ENCODE results near the gene CYP4A11. TPM values are rescaled to one million over a fixed set of nuclear protein-coding genes. Genes with fewer than 3 reads are reported as not detected.
"Not testable (repeated sequence)": the region's sequence is repeated elsewhere in the genome, so short reads cannot be mapped to it uniquely, and the experiment has no call there.

CYP4A11 gene, protein sequence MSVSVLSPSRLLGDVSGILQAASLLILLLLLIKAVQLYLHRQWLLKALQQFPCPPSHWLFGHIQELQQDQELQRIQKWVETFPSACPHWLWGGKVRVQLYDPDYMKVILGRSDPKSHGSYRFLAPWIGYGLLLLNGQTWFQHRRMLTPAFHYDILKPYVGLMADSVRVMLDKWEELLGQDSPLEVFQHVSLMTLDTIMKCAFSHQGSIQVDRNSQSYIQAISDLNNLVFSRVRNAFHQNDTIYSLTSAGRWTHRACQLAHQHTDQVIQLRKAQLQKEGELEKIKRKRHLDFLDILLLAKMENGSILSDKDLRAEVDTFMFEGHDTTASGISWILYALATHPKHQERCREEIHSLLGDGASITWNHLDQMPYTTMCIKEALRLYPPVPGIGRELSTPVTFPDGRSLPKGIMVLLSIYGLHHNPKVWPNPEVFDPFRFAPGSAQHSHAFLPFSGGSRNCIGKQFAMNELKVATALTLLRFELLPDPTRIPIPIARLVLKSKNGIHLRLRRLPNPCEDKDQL
- polyA plus RNA-seq (2012; ENCODE audit: insufficient read depth, insufficient read length): not detected

- no peak for DNase-seq (ENCODE audit: low read depth, low spot score)
- no peak within 1 kb of the TSS for H3K4me3 ChIP-seq (ENCODE audit: low read length)
Measured at GRCh38 chr1:46941135-46941694, at the start of gene CYP4A11. Gene CYP4A11 (minus strand): TSS chr1:46941476. CDS start chr1:46941433, 43 bp downstream.

GRCh38 chr1:46990541-46990940 is 49.3 kb upstream of the CYP4A11 start:
- DNase-seq (ENCODE audit: low read depth, low spot score); H3K4me3 ChIP-seq (ENCODE audit: low read length): not testable (repeated sequence)

DNA sequence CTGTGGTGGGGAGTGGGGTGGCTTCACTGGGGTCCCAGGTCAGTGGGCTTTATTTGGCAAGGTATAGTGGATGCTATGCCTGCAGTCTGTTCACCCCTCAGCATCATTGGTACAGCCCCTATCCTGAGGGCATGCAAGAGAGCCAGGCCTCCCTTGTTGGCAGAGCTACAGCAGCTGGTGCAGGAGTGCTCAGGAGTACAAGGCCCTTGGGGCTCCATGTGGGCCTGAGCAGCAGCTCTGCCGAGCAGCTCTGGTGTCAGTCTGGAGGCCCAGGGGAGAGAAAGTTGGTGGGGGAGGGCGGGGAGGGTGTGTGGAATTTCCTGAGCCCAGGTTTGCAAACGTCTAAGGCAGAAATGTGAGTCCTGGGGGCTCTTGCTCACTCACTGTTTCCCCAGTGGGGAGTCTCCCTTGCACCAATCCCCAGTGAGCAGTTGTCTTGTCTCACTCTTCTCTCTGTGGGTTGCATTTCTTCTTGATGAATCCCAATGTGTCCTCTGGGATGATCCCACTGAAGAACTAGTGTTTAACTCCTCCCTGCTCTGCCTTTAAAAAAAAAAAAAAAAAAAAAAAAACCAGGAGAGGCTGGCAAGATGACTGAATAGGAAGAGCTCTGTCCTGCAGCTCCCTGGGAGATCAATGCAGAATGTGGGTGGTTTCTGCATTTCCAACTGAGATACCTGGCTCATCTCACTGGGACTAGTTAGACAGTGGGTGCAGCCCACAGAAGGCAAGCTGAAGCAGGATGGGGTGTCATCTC is 42.7 kb upstream of the CYP4A11 start:
- no peak overlapping the region for H3K4me3 ChIP-seq (ENCODE audit: low read length)

GRCh38 chr1:46983166-46983829 is 42.0 kb upstream of the CYP4A11 start:
- H3K4me3 ChIP-seq (ENCODE audit: low read length): no peak overlapping the region
- no peak for DNase-seq (ENCODE audit: low read depth, low spot score)

More for the DNA sequence above, 42.7 kb upstream of the CYP4A11 start:
- DNase-seq (ENCODE audit: low read depth, low spot score): no peak

DNA sequence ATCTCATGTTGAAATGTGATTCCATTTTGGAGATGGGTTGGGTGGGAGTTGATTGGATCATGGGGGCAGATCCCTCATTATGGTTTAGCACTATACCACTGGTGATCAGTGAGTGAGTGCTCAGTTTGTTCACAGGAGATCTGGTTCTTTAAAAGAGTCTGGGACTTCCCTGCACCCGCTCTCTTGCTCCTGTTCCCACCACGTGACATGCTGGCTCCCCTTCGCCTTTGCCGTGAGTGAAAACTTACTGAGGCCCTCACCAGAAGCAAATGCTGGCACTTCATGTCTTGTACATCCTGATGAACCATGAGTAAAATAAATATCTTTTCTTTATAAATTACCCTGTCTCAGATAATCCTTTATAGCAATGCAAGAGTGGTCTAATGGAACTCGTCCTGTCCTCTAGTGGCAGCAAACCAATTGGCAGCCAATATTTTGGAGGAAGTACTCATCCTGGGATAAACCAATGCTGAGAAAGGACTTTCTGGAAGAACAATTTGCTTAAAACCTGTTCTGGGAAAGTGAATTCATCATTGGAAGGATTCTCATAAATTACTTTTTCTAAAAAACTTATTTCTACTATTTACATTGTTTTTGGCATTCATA is 27.8 kb upstream of the CYP4A11 start:
- DNase-seq (ENCODE audit: low read depth, low spot score): no peak
- H3K4me3 ChIP-seq (ENCODE audit: low read length): no peak overlapping the region

DNA sequence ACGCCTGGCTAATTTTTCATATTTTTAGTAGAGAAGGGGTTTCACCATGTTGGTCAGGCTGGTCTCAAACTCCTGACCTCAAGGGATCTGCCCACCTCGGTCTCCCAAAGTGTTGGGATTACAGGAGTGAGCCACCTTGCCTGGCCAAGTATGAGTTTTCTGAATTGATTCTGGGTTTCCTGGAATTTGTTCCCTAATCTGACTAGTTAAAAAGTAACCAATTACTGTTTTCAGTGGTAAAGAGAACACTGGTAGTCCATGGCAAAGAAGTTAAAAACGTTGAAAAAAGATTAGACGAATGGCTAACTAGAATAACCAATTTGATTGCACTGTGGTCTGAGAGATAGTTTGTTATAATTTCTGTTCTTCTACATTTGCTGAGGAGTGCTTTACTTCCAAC is 21.0 kb upstream of the CYP4A11 start:
- not testable (repeated sequence) for DNase-seq (ENCODE audit: low read depth, low spot score); H3K4me3 ChIP-seq (ENCODE audit: low read length)

GRCh38 chr1:46961066-46961758 is 19.9 kb upstream of the CYP4A11 start:
- DNase-seq (ENCODE audit: low read depth, low spot score): no peak
- H3K4me3 ChIP-seq (ENCODE audit: low read length): no peak overlapping the region

DNA sequence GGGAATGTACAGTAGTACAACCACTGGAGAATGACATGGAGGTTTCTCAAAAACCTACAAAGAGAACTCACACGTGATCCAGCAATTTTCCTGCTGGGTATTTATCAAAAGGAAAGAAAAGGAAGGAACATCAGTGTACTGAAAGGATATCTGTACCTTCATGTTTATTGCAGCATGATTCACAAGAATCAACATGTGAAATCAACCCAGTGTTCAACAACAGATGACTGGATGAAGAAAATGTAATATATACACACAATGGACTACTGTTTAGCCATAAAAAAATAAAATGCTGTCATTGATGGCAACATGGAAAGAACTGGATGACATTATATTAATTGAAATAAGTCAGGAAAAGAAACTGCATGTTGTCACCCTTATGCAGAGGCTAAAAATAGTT is 19.0 kb upstream of the CYP4A11 start:
- no peak for DNase-seq (ENCODE audit: low read depth, low spot score)
- H3K4me3 ChIP-seq (ENCODE audit: low read length): no peak overlapping the region

DNA sequence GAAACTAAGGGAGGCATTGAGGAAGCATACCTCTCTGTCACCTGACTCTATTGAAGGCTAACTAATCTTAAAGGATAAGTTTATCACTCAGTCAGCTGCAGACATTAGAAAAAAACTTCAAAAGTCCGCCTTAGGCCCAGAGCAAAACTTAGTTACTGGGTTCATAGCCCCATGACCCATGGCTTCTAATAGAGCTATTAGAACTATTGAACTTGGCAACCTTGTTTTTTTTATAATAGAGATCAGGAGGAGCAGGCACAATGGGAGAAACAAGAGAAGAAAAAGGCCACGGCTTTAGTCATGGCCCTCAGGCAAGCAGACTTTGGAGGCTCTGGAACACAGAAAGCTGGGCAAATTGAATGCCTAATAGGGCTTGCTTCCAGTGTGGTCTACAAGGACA is 13.8 kb upstream of the CYP4A11 start:
- H3K4me3 ChIP-seq (ENCODE audit: low read length); DNase-seq (ENCODE audit: low read depth, low spot score): not testable (repeated sequence)

DNA sequence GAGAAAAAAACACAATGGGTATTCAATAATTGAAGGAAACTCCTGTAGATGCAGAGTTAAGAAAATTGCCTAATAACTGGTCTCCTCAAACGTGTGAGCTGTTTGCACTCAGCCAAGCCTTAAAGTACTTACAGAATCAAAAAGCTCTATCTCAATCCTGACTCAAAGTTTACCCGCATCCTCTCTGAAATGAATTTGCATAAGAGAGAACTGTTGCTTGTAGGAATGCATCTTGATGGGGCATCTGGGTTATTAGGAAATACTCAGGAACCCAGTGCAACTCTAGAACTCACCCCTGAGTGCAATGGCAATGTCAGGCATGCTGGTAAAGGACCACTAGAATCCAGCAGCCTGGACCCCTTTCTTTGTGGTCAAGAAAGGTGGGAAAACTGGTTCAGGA is 12.6 kb upstream of the CYP4A11 start:
- DNase-seq (ENCODE audit: low read depth, low spot score); H3K4me3 ChIP-seq (ENCODE audit: low read length): not testable (repeated sequence)

GRCh38 chr1:46949417-46949666 is 8.1 kb upstream of the CYP4A11 start:
- not testable (repeated sequence) for DNase-seq (ENCODE audit: low read depth, low spot score); H3K4me3 ChIP-seq (ENCODE audit: low read length)

- DNase-seq (ENCODE audit: low read depth, low spot score): no peak
- H3K4me3 ChIP-seq (ENCODE audit: low read length): no peak overlapping the region
Measured at GRCh38 chr1:46948629-46949416, 7.5 kb upstream of the CYP4A11 start.

GRCh38 chr1:46947706-46948105 is 6.4 kb upstream of the CYP4A11 start:
- DNase-seq (ENCODE audit: low read depth, low spot score); H3K4me3 ChIP-seq (ENCODE audit: low read length): not testable (repeated sequence)

DNA sequence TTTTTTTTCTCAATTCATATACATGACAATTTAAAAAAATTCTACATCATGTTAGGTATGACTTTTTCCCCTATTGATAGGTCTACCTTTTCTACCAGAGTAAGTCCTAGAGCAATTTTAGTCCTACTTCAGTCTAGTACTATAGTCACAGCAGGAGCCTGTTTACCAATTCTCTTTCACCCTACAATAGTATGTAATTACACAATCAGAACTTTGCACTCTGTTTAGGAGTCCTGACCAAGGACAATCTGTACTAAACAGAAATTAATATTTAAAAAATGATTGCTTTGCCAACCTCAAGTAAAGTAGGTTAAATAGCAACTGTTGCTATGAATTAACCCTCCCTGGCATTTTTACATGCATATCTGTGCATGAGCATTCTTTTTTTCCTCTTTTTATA is 810 bp upstream of the CYP4A11 start:
- H3K4me3 ChIP-seq (ENCODE audit: low read length): no peak overlapping the region
- no peak for DNase-seq (ENCODE audit: low read depth, low spot score)

GRCh38 chr1:46940307-46940706 is 969 bp downstream of the CYP4A11 start:
- no peak for DNase-seq (ENCODE audit: low read depth, low spot score)
- H3K4me3 ChIP-seq (ENCODE audit: low read length): no peak overlapping the region

GRCh38 chr1:46937270-46937669 is 4.0 kb downstream of the CYP4A11 start:
- no peak for DNase-seq (ENCODE audit: low read depth, low spot score)
- no peak overlapping the region for H3K4me3 ChIP-seq (ENCODE audit: low read length)

DNA sequence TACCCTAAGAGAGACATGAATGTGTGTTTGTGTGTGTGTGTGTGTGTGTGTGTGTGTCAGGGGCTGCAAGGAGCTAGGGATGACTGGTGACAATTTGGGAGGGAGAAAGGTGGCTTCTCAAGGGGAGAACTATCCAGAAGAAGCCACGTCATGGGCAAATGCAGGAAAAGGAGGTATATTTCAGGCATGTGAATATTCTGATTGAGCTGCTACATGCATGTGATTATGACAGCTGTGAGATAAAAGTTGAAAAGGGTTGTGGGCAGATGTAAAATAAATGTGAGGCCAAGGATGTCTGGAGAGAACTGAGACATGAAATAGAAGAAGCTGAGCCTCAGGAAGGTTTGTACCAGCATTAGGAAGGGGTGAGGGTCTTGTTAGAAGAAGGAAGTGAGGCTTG is 4.5 kb downstream of the CYP4A11 start:
- DNase-seq (ENCODE audit: low read depth, low spot score): no peak
- no peak overlapping the region for H3K4me3 ChIP-seq (ENCODE audit: low read length)

GRCh38 chr1:46934852-46935251 is 6.4 kb downstream of the CYP4A11 start:
- DNase-seq (ENCODE audit: low read depth, low spot score): not testable (repeated sequence)

More at GRCh38 chr1:46934852-46935251, 6.4 kb downstream of the CYP4A11 start:
- H3K4me3 ChIP-seq (ENCODE audit: low read length): not testable (repeated sequence)

Data from Jurkat, Clone E6-1 (cell line).